ENCODE results near the gene SHISA5.

SHISA5 gene

DNA sequence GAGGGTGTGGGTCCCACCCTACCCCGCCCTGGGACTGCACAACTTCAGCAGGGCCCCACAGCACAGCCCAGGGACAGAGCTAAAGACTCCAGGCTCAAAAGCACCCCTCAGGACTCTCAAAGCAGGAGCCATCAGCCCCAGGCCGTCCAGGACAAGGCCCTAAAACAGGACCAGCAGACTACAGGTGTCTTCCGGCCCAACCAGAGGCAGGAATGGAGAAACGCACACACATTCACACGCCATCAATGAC is 31.4 kb downstream of the SHISA5 start:
- no peak for DNase-seq (ENCODE audit: low read depth in 1 of 2, low spot score in 1 of 2)
- H3K4me3 ChIP-seq (replicated peaks; ENCODE audit: insufficient read depth, low read length) = peak overlapping the region; percentile 76
- peak overlapping the region; percentile 82 for H3K27ac ChIP-seq (replicated peaks)
- TF ChIP-seq POLR2AphosphoS5 (IDR thresholded peaks at IDR 0.05; ENCODE audit: low read depth) (no peak), REST (IDR thresholded peaks at IDR 0.05; ENCODE audit: insufficient replicate concordance, low read depth) (peak; percentile 21)
- no peaks in the 10 kb centered on the region for H3K27me3 ChIP-seq (ENCODE audit: insufficient read depth, poor library complexity, severe bottlenecking)

DNA sequence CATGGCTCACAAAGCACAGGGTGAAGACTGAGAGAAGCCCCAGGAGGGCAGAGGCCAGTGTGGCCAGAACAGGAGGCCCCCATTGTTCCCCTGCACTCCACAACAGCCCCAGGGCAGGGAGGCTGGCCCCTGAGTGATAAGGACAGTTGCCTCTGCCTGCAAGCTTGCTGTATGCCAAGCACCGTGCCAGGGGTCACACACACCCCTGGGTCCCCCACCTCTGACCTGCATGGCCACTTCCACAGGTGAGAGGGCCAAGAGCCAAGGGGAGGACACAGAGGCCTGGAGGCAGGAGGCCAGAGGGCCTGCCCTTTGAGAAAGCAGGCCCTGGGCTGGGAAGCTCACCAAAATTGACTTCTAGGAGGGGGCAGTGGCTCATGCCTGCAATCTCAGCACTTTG is 33.7 kb downstream of the SHISA5 start:
- H3K27me3 ChIP-seq (ENCODE audit: insufficient read depth, poor library complexity, severe bottlenecking) = no peaks in the 10 kb centered on the region
- TF ChIP-seq, protein P1, sequence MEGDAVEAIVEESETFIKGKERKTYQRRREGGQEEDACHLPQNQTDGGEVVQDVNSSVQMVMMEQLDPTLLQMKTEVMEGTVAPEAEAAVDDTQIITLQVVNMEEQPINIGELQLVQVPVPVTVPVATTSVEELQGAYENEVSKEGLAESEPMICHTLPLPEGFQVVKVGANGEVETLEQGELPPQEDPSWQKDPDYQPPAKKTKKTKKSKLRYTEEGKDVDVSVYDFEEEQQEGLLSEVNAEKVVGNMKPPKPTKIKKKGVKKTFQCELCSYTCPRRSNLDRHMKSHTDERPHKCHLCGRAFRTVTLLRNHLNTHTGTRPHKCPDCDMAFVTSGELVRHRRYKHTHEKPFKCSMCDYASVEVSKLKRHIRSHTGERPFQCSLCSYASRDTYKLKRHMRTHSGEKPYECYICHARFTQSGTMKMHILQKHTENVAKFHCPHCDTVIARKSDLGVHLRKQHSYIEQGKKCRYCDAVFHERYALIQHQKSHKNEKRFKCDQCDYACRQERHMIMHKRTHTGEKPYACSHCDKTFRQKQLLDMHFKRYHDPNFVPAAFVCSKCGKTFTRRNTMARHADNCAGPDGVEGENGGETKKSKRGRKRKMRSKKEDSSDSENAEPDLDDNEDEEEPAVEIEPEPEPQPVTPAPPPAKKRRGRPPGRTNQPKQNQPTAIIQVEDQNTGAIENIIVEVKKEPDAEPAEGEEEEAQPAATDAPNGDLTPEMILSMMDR (IDR thresholded peaks at IDR 0.05; ENCODE audit: insufficient read depth, low read length) = no peak
- TF ChIP-seq POLR2AphosphoS5 (IDR thresholded peaks at IDR 0.05; ENCODE audit: low read depth) (no peak), REST (IDR thresholded peaks at IDR 0.05; ENCODE audit: insufficient replicate concordance, low read depth) (no peak), GABPA (IDR thresholded peaks at IDR 0.05; ENCODE audit: low read depth) (no peak), SPI1 (IDR thresholded peaks at IDR 0.05; ENCODE audit: borderline replicate concordance, low read depth) (no peak)
- no peak for DNase-seq (ENCODE audit: low read depth in 1 of 2, low spot score in 1 of 2)
- no peak overlapping the region for H3K4me3 ChIP-seq (replicated peaks; ENCODE audit: insufficient read depth, low read length)
- H3K27ac ChIP-seq (replicated peaks) = peak overlapping the region; percentile 22; the same call in 1 of the 2 replicates

DNA sequence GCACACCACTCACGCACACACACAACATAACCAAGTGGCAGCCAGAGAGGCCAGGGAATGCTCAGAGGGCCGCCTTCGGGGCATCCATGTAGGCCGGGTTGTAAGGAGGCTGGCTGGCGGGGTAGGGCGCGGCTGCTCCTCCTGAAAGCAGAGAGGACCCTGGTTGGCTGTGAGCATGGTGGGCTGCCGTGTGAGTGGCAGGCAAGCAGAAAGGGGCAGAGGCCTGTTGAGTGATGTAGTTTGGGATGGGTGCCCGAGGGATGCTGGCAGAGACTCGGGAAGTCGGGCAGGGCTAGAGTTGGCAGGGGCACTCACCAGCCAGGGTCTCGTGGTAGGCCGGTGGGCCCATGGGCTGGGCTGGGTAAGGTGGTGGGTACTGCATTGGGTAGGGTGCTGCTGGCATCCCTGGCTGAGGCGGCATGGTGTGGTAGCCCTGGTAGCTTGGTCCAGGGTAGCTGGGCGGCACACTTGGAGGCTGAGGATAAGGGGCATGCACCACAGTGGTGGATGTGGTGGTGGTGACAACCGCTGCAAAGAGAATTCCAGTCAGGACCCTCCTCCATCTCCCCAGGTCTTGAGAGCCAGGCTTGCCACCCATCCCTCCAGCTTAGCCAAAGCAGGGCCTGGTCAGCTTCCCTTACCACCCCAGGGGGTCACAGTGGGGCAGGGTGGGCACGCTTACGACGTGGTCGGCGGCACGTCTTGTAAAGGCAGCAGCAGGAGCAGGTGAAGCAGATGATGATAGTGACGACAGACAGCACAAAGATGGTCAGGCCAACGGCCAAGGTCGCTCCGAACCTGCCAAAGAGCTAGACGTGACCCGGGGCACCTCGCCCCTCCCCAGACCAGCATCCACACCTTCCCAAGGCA is 34.7 kb downstream of the SHISA5 start:
- no peaks in the 10 kb centered on the region for H3K27me3 ChIP-seq (ENCODE audit: insufficient read depth, poor library complexity, severe bottlenecking)
- TF ChIP-seq, protein P1 (IDR thresholded peaks at IDR 0.05; ENCODE audit: insufficient read depth, low read length) = no peak
- no peak for TF ChIP-seq GABPA (IDR thresholded peaks at IDR 0.05; ENCODE audit: low read depth)
- TF ChIP-seq SPI1 (IDR thresholded peaks at IDR 0.05; ENCODE audit: borderline replicate concordance, low read depth) = no peak
- no peak for TF ChIP-seq REST (IDR thresholded peaks at IDR 0.05; ENCODE audit: insufficient replicate concordance, low read depth)
- TF ChIP-seq POLR2AphosphoS5 (IDR thresholded peaks at IDR 0.05; ENCODE audit: low read depth) = no peak
- H3K27ac ChIP-seq (replicated peaks) = no peak overlapping the region
- no peak for DNase-seq (ENCODE audit: low read depth in 1 of 2, low spot score in 1 of 2)
- no peak overlapping the region for H3K4me3 ChIP-seq (replicated peaks; ENCODE audit: insufficient read depth, low read length)
